Activated gamma-delta T cell treated with anti-CD3 and anti-CD28 coated beads, Interleukin-2, amount 50 U/mL, for 16 hours (primary cell): Measurements from ENCODE around the gene EDN3.

Experiments used
- DNase-seq: peaks from one replicate; pipeline ENCODE4 v3.0.0-alpha.2; 2020; ENCODE audit warnings: low read depth

EDN3 gene

DNA sequence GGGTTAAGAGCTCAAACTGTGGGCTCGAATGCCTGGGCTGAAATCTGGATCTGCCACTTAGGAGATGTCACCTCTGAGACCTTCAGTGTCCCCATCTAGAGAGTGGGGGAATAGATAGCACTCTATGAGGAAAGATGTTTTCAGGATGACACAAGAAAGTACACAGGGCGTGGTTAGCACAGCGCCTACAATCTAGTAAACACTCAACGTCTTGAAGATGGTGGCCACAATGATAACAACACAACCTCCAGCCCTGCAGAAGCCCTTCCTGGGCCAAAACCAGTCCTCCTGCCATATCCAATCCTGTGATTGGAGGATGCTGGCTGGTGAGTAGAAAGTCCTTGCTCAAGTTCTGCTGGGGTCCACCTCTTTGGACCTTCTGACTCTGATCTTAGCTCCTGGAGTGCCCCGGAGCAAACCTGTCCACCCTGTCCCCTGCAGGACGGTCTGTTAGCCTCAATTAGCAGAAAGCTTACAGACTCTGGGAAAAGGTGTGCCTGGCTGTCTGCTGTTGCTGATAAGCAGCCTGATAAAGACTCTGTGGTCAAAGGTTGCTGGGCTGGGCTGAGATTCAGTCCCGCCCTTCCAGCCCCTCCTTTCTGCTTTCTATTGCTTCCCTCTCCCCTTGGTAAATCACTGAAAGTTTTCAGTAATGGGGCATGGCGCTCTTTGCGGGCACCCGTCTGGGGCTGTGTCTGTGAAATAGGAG lies 8.2 kb downstream of the EDN3 start:
- no peak for DNase-seq

DNA sequence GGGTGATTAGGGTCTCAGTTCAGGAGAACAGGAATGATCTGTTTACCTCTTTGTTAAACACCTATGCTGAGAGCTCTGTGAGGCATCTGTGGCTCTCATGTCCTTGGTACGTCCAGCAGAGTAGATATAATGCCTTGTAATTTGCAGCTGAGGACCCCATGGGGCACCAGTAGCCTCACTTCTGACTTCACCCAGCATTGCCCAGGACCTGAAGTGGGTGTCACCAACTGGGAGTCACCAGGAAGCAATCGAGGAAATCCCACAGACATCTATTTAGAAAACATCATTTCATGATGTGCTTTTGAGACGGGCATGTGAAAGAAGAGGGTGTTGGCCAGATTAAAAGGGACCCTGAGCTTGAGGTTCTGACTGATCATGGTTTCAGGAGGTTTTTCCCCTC lies 8.8 kb downstream of the EDN3 start:
- no peak for DNase-seq

DNA sequence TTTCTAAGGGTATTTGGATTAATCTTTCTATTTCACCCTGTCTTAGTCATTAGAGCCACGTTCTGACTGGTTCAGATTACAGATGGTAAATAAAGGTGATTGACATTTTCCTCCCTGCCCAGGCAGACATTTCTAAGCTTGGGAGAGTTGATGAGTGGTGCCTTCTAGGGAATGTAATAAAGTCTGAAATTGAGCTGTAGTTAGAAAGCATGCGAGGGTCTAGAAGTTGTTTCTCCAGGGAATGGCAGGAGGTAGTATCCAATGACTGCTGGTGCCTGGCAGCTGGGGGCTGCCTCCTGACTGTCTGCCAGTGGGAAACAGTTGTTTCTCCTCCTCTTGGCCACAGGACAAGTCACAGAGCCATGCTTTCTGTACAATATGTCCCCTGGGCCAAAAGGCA lies 14.6 kb downstream of the EDN3 start:
- DNase-seq = no peak

DNA sequence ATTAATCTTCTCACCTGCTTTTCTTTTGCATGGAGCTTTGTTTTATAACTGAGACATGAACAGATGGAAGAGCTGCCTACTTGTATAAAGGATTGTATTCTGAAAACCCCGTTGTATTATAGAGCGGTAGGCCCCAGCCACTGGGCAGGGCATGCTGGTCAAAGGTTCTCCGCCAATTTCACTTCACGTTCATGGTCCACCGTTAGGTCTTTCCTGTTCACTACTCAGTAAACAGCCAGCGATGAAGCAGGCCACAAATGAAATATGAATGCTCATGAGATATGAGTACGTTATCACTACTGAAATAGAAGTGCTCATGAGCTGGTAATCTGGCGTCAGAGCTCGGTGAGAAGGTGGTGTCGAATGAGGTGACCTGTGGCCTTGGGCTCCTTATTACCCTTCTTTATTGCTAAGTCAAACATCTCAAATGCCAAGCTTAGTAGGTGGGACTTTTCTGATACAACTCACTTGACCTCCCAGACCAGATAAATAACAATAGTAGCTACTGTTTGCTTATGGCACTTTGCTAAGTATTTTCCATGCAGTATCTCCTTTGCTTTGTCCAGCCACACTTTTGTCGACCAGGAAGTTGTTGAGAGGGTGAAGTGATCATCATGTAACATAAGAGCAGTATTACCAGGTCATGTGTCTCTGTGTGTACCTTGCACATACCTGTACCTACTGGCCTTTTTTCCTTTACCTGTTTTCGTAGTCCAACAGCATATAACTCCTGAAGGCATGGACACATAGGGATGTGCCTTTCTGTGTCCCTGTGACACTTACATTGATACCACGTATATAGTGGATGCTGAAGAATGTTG lies 16.7 kb downstream of the EDN3 start:
- DNase-seq = no peak

DNA sequence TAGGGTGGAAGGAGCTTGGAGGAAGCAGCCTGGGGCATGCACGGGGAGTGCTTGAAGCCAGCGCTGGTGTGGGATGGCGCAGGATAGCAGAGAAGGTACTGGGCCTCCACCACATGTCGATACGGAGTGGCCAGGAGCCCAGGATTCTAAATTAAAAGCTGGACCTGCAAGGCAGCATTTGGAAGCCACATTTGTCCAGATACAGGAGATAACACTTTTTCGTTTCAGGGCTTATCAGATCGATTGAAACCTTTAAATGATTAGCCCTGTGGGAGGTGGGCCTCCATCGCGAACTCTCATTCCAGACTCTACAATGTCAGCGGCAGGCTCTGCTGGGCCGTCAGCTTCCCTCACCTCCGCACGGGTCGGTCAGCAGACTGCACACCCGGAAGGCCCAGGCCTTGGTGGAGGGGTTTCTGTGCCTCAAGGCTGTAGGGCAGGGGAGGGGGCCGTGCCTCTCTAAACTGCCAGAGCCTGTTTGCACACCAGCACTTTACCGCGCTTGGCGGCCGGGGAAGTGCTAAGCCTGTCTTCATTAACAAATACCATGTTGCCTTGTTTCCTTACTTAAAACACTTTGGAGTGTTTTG lies 17.9 kb downstream of the EDN3 start:
- no peak for DNase-seq

DNA sequence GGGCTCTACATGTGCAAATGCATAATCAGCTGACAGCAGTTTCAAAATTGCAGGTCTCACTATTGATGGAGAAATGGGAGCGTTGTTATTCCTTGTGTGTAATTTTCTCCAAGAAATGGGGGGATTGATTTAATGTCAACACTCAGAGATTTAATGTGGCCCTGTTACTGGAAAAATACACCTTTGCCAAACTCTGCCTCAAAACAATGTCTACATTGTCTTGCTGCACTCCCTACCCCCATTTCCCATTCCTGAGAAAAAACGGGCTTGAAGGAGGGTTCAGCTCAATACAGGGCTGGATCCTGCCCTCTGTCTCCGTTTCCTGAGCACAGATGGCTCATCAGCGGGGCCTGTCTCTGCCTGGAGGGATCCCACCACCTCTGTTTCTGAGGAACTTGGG lies 18.4 kb downstream of the EDN3 start:
- DNase-seq = no peak

DNA sequence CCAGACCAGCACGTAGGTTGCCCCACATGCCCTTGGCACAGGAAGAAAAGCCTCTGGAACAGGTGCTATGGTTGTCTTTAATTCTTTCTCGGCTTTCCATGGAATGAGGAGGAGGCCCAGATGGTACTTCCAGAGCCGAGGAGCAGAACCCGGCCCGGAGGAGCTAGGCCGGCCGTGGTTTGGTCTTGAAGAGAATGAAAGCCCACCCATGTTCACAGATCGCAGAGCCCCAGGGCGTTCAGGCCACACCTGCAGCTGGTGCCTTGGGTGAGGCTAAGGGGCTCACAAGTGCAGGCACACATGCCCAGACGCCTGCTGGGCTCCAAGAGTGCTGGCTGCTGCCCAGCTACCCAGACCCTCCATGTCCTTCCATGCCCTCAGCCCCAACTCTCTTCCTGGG lies 20.0 kb downstream of the EDN3 start:
- no peak for DNase-seq

DNA sequence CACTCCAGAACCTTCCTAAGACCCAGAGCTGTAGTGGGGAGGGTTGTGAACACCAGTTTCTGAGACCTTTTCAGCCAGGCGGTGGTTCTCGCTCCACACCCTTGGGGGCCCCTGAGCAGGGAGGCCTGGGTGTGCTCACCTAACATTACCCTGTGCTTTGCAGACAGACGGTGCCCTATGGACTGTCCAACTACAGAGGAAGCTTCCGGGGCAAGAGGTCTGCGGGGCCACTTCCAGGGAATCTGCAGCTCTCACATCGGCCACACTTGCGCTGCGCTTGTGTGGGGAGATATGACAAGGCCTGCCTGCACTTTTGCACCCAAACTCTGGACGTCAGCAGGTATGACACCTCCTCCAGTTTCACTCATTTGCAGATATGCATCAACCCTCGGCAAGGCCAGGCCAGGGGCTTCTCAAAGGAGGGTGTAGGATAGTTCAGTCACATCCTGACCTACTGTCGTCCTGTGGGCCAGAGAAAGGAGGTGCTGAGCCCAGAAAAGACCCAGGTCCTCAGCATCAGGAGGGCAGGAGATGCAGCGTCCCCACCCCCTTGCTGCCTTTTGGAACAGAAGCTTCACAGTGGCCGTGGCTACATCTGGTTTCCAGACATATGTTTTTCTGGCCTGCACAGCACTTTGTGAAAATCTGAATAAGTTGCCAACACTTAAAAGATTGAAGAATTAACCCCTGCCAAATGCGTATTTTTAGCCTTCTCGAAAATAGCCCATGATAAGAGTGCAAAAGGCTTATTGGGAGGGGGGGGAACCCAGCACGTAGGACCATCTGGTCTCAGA lies 20.6 kb downstream of the EDN3 start:
- no peak for DNase-seq

DNA sequence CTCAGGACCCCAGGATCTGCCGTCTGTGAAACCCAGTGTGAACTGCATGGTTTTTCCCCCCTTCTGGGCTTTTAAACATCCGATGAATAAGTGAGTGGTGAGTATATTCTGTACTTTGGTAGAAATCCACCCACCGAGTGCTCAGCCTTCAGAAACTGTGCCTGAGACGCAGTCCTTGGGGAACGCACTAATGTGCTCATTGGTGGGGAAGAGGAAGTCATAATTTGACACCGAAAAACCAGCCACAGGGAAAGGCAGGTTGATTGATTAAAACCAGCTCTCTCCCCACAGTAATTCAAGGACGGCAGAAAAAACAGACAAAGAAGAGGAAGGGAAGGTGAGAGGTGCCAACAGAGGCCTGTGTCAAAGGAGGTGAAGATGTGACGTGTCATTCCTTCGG lies 21.7 kb downstream of the EDN3 start:
- DNase-seq = no peak

DNA sequence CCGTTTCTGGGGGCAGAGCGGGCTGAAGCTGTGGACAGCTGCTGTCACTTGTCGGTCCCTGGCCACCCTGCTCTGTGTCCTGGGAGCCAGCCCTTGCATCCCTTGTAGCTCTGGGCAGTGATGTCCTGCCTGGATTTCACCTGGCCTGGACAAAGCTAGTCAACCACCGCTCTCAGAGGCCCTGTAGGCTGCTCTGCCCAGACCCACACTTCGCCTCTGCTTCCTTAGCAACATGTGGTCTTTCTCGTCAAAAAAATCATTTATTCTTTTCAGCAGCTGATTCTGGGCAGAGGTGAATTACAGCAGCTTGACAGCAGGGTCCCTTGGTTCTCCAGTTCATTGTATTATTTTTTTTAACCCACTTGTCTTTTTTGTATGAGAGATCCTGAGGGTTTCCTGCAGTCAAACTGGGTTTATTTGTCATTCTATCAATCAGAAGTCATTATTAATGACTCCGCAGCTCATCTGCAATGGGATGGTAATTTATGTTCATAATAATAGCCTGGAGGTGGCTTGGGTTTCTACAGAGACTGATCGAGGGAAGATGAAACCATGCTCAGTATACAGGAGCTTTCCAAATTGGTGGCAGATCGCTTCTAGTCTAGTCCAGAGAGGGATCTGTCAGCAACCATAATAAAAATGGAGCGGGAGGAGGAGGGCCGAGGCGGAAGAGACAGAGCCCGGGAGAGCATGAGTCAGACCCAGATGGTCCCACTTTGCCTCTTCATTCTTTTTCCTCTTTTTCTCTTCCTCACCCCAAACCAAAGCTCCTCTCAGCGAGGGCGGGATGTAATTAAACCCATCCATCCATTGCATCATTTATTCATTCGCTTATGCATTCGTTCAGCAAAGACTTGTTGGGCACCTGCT lies 22.4 kb downstream of the EDN3 start:
- DNase-seq = no peak

DNA sequence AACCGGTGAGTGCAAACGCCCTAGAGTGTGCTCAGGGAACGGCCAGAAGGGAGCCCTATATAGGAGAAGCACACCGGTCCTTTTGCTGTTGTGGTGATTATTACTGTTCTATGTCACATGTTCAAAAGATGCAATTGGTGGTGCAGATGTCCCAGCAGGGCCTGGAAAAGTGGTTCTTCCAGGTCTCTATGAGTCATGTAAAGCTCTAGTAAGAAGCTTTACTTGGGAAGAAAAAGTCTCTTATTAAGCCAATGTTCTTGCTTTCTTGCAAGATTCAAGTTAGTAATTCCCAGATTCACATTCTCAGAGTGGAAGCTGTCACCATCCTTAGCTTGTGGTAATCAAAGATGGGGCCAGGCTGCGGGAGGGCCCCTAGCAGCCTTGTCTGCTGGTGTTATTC lies 23.3 kb downstream of the EDN3 start:
- DNase-seq = no peak

DNA sequence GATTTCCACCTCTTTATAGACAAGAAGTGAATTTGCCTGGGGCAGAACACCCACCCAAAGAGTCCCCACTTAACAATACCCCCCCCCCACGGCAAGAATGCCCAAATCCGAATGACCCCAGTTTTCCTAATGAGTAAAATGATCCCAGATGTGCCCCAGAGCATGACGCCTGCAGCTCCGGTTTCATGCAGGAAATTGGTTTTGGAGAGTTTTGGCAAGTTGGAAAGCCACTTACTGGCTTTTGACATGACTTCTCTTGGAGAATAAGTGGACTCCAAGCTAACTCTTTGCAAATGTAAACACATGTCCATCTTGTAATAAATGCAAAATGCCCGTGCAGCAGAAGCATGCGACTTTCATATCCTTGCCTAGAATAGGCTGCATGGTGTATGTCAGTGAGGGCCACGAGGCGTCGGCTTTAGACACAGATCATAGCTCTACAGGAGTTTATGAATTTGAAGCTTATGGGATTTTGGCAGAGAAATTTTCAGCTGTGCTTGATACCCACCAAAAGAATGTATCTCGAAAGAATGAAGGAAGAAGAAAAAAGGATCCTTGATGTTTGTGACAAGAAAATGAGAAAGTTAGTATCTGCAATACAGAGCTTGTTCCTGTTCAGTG lies 24.2 kb downstream of the EDN3 start:
- DNase-seq = no peak

DNA sequence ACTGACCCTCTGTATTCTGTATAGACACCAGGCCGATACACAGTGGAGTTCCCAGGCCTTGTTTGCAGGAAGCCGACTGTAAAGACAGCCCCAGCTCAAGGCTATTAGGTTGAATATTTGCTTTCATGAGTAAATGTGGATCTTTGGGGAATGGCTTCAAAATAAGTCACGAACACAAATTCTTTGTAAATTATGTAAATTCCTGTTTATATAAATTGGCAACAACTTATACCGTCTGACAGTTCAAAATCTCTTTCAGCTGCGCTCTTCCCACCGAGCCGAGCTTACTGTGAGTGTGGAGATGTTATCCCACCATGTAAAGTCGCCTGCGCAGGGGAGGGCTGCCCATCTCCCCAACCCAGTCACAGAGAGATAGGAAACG lies 24.7 kb downstream of the EDN3 start:
- no peak for DNase-seq

DNA sequence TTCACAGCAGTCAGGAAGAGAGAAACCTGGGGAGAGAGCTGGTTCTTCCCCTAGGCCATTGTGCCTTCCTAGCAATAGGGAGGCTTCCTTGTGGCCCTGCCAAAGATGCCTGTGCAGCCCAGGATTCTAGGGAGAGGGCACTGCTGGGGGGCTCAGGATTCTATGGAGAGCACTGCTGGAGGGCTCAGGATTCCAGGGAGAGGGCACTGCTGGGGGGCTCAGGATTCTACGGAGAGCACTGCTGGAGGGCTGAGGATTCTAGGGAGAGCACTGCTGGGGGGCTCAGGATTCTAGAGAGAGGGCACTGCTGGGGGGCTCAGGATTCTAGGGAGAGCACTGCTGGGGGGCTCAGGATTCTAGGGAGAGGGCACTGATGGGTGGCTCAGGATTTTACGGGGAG lies 25.8 kb downstream of the EDN3 start:
- no peak for DNase-seq

DNA sequence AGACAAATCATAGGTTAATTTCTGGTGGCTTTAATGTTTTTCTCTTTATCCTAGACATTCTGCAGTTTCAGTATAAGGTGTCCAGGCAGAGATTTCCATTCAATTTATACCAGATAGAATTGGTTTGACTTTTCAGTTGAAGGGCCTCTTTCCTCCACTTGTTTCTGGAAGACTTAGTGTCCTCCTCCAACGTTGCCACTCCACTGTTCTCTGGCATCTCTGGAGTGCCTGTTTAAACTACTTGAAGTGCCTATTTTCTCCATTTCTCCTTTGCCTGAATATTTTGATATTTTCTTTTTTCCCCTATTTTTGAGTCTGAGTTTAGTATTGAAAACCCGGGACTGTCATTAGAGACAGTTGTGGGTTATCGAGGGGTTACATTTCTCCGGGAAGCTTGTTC lies 27.7 kb downstream of the EDN3 start:
- no peak for DNase-seq

DNA sequence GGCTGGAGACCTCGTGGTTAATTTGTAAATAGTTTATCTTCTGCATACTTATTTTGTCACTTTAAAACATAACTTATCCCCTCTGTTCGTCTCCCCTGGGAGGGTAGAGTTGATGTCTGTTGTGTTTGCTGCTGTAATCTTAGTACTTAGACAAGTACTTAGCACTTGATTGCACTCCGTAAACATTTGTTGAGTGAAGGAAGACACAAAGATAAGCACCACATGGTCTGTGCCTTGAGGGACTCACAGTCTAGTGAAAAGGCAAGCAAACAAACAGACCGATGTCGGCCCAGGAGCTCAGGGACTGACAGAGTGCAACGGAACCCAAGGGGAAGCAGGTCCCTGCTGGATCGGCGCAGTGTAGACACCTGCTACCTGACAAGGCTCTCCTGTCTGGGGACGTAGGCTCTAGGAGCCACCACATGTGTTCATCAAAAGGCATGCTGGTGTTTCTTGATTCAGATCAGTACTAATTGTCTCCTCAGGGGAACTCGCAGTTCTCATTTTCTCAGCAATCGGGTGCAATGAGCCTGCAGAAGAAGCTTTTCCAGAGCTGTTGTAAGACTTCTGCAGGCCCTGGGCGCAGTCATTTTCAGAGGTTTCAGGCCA lies 31.4 kb downstream of the EDN3 start:
- DNase-seq = no peak

DNA sequence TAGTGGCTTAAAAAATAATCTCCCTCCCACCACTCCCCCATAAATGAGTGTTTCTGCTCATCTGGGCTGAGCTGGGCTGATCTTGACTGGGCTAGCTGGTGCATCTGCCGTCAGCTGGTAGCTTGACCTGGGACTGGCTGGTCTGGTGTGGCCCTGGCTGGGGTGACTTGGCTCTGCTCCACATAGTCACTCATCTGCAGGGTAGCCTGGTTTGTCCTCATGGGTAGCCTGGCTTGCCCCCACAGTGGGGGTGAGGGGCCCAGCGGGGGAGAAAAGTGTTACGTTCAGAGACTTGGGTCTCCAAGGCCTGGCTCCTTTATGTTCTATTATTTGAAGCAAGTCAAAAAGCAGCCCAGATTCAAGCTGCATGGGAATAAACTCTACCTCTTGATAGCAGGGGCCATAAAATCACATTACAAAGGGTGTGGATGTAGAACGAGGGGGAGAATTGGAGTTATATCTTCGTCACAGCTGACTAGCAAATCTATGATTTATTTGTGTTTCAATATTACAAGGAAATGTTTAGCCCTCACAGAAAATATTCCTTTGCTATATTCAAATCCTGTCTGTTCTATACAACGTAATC lies 32.9 kb downstream of the EDN3 start:
- no peak for DNase-seq

DNA sequence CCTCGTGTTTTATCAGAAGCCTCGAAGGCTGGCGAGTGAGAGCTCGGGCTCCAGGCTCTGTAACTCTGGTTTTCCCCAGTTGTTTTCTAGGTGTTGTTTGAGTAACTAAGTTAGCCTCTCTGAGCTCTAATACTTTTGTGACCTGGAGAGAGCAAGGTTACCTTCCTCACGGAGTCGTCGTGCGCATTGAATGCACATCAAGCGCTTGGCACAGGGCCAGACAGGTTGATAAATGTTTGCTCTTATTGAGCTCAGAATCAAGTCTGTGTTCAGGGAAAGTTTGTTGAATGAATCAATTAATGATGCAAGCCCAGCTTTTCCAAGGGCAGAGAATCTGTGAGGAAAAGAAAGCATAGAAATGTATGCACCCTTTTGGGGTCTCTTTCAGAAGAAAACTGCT lies 33.5 kb downstream of the EDN3 start:
- DNase-seq = no peak

DNA sequence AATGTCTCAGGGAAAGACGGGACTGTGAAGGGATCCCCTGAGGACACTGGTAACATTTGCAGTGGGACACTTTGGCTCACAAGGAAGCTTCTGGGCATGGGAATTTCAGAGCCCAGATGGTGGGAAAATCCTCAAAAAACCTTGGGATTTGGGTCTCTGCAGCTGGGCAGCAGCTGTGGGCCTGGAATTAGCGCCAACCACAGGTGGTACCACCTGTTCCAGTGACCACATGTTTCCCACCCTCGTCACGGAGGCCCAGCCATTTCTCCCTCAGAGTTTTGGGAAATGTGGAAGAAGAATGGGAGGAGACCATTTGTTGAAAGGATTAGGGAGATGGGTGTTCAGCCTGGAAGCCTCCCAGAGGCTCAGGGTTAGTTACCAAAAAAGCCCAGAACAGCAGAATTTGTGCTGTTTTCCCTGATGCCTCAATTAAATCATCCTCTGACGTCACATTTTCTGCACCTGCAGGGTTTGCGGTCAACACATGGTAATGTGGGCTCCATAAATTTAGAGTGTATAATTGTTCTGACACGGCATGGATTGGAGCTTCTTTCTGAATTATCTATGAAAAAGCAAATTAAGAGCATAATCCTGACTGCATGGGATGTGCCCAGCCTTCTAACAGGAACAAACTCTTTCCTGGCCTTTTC lies 34.4 kb downstream of the EDN3 start:
- no peak for DNase-seq

DNA sequence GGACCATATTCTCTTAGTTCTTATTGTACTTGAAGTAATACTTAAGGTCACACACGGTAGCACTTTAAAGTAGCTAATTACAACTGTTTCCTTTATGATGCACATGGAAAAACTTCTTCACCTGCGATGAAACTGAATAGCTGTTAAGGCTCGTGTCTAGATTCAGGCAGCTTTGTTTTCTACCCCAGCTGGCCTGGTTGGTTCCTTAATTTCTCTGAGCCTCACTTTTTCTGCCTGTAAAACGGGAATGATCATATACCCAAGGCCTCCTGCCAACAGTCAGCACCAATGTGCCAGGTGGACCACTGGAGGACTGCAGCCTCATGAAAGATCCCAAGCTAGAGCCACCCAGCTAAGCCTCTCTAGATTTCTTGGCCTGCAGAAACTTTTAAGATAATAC lies 35.0 kb downstream of the EDN3 start:
- DNase-seq = no peak
